HG03280 (cell line): ENCODE measurements around the gene ADIPOQ.
"Not testable (repeated sequence)": the region's sequence is repeated elsewhere in the genome, so short reads cannot be mapped to it uniquely, and the experiment has no call there.

ENCODE experiments used
- ATAC-seq: cut with Tn5 transposase; IDR thresholded peaks from one replicate; pipeline ENCODE4 v1.9.1; 2021; ENCODE audit warnings: mild to moderate bottlenecking, moderate library complexity; ENCODE audit not compliant: unreplicated experiment

The ADIPOQ gene

GRCh38 chr3:186870421-186871201 lies 28.1 kb downstream of the ADIPOQ start:
- ATAC-seq, result no peak

- ATAC-seq, result no peak
These were observed 29.0 kb downstream of the ADIPOQ start for GRCh38 chr3:186871403-186871924.

- not testable (repeated sequence) for ATAC-seq
These were observed 31.3 kb downstream of the ADIPOQ start for GRCh38 chr3:186873796-186874195.

- ATAC-seq, result not testable (repeated sequence)
These were observed 31.7 kb downstream of the ADIPOQ start for GRCh38 chr3:186874216-186874615.

GRCh38 chr3:186874841-186875240 lies 32.3 kb downstream of the ADIPOQ start:
- not testable (repeated sequence) for ATAC-seq

GRCh38 chr3:186875708-186876107 lies 33.2 kb downstream of the ADIPOQ start:
- ATAC-seq, result no peak

GRCh38 chr3:186879781-186880180 lies 37.3 kb downstream of the ADIPOQ start:
- ATAC-seq, result no peak

GRCh38 chr3:186880406-186880805 lies 37.9 kb downstream of the ADIPOQ start:
- no peak for ATAC-seq

GRCh38 chr3:186882150-186882524 lies 39.6 kb downstream of the ADIPOQ start:
- no peak for ATAC-seq

GRCh38 chr3:186882881-186883685 lies 40.6 kb downstream of the ADIPOQ start:
- no peak for ATAC-seq

GRCh38 chr3:186883686-186884058 lies 41.2 kb downstream of the ADIPOQ start:
- no peak for ATAC-seq

- ATAC-seq, result not testable (repeated sequence)
These were observed 42.4 kb downstream of the ADIPOQ start for GRCh38 chr3:186884868-186885267.

GRCh38 chr3:186886202-186886981 lies 43.9 kb downstream of the ADIPOQ start:
- ATAC-seq, result no peak

- not testable (repeated sequence) for ATAC-seq
These were observed 45.0 kb downstream of the ADIPOQ start for GRCh38 chr3:186887507-186887938.

GRCh38 chr3:186888569-186888968 lies 46.1 kb downstream of the ADIPOQ start:
- no peak for ATAC-seq

GRCh38 chr3:186889698-186890097 lies 47.2 kb downstream of the ADIPOQ start:
- not testable (repeated sequence) for ATAC-seq

- ATAC-seq, result no peak
These were observed 48.4 kb downstream of the ADIPOQ start for GRCh38 chr3:186890911-186891310.

GRCh38 chr3:186893071-186893470 lies 50.6 kb downstream of the ADIPOQ start:
- not testable (repeated sequence) for ATAC-seq

GRCh38 chr3:186895406-186895805 lies 52.9 kb downstream of the ADIPOQ start:
- no peak for ATAC-seq

GRCh38 chr3:186896006-186896405 lies 53.5 kb downstream of the ADIPOQ start:
- ATAC-seq, result no peak

GRCh38 chr3:186896875-186897274 lies 54.4 kb downstream of the ADIPOQ start:
- ATAC-seq, result no peak
